Fibroblast of lung (primary cell): ENCODE results near the gene SLC13A3.

Source experiments
- CTCF ChIP-seq, 2 donors: IDR thresholded peaks in 1 of 2; conservative IDR thresholded peaks in 1 of 2; 1 replicate in 1 of 2; 2 replicates in 1 of 2; pipeline ENCODE4 v1.5.1; 2011 to 2012; ENCODE audit warnings: low read length in 2 of 2, control low read depth in 1 of 2, inconsistent platforms in 1 of 2, low read depth in 1 of 2, mild to moderate bottlenecking in 1 of 2
- EZH2 ChIP-seq: IDR thresholded peaks from 2 replicates; pipeline ENCODE4 v1.5.1; 2012; ENCODE audit warnings: low read length, control low read depth, mild to moderate bottlenecking; ENCODE audit errors: missing control alignments

GRCh38 chr20:46648903-46649649 is 2.2 kb downstream of the SLC13A3 start:
- TF ChIP-seq CTCF (conservative IDR thresholded peaks at IDR 0.05 in 1 of 2, IDR thresholded peaks at IDR 0.05 in 1 of 2; ENCODE audit: low read depth in 1 of 2, low read length in 2 of 2): no peak
- no peak for TF ChIP-seq EZH2
